ENCODE data around the gene HMCN2. TPM values are rescaled to one million over a fixed set of nuclear protein-coding genes. Genes with fewer than 3 reads are reported as not detected.
"Not testable (repeated sequence)": the region's sequence is repeated elsewhere in the genome, so short reads cannot be mapped to it uniquely, and the experiment has no call there.

Gene HMCN2
- total and polyA plus RNA-seq, 2 donors: 0.90 to 2.2 TPM

- Histone ChIP-seq H3K4me1 (ENCODE audit: control insufficient read depth in 2 of 2, insufficient read depth in 2 of 2, low read length in 2 of 2) (peaks cover 2 to 20% of the 10 kb centered on the region in 2 donors), H3K9me3 (ENCODE audit: control insufficient read depth in 2 of 2, insufficient read depth in 1 of 2, low read length in 1 of 2) (no peaks in the 10 kb centered on the region), H3K27ac (ENCODE audit: low read depth in 1 of 2, low read length in 1 of 2) (no peak overlapping the region), H3K27me3 (ENCODE audit: control insufficient read depth in 2 of 2, insufficient read depth in 1 of 2, low read length in 1 of 2) (peaks cover 0 to 2% of the 10 kb centered on the region in 2 donors), H3K4me3 (ENCODE audit: low read length in 2 of 2) (no peak overlapping the region), H3K36me3 (ENCODE audit: control insufficient read depth in 2 of 2, insufficient read depth in 2 of 2, low read length in 1 of 2) (no peaks in the 10 kb centered on the region)
- DNase-seq (ENCODE audit: low read depth in 6 of 9, low spot score in 9 of 9): no peak
- WGBS: 96% methylated on average over 13 of the region's 13 CpGs
These were observed 20.9 kb upstream of the HMCN2 start for GRCh38 chr9:130244548-130245165.

GRCh38 chr9:130245474-130245873 is 20.1 kb upstream of the HMCN2 start:
- peaks cover 2 to 12% of the 10 kb centered on the region in 2 donors for H3K4me1 ChIP-seq (ENCODE audit: control insufficient read depth in 2 of 2, insufficient read depth in 2 of 2, low read length in 2 of 2)
- H3K36me3 ChIP-seq (ENCODE audit: control insufficient read depth in 2 of 2, insufficient read depth in 2 of 2, low read length in 1 of 2): no peaks in the 10 kb centered on the region
- DNase-seq (ENCODE audit: low read depth in 6 of 9, low spot score in 9 of 9): no peak
- 97% methylated on average over 11 of the region's 11 CpGs for WGBS
- H3K27ac ChIP-seq (ENCODE audit: low read depth in 1 of 2, low read length in 1 of 2): no peak overlapping the region
- no peaks in the 10 kb centered on the region for H3K9me3 ChIP-seq (ENCODE audit: control insufficient read depth in 2 of 2, insufficient read depth in 1 of 2, low read length in 1 of 2)
- H3K27me3 ChIP-seq (ENCODE audit: control insufficient read depth in 2 of 2, insufficient read depth in 1 of 2, low read length in 1 of 2): peaks cover 0 to 2% of the 10 kb centered on the region in 2 donors
- H3K4me3 ChIP-seq (ENCODE audit: low read length in 2 of 2): no peak overlapping the region

- no peaks in the 10 kb centered on the region for H3K36me3 ChIP-seq (ENCODE audit: control insufficient read depth in 2 of 2, insufficient read depth in 2 of 2, low read length in 1 of 2)
- H3K4me1 ChIP-seq (ENCODE audit: control insufficient read depth in 2 of 2, insufficient read depth in 2 of 2, low read length in 2 of 2): peaks cover 2 to 8% of the 10 kb centered on the region in 2 donors
- H3K4me3 ChIP-seq (ENCODE audit: low read length in 2 of 2): no peak overlapping the region
- no peaks in the 10 kb centered on the region for H3K9me3 ChIP-seq (ENCODE audit: control insufficient read depth in 2 of 2, insufficient read depth in 1 of 2, low read length in 1 of 2)
- H3K27me3 ChIP-seq (ENCODE audit: control insufficient read depth in 2 of 2, insufficient read depth in 1 of 2, low read length in 1 of 2): peaks cover 0 to 3% of the 10 kb centered on the region in 2 donors
- 98% methylated on average over 3 of the region's 3 CpGs for WGBS
- DNase-seq (ENCODE audit: low read depth in 6 of 9, low spot score in 9 of 9): no peak
- H3K27ac ChIP-seq (ENCODE audit: low read depth in 1 of 2, low read length in 1 of 2): no peak overlapping the region
These were observed 19.4 kb upstream of the HMCN2 start for GRCh38 chr9:130246126-130246525.

GRCh38 chr9:130254747-130255630 is 10.6 kb upstream of the HMCN2 start:
- Histone ChIP-seq H3K27ac (ENCODE audit: low read depth in 1 of 2, low read length in 1 of 2) (peak overlapping the region in 1 of 2 donors; percentile 47), H3K9me3 (ENCODE audit: control insufficient read depth in 2 of 2, insufficient read depth in 1 of 2, low read length in 1 of 2) (peaks cover 0 to 3% of the 10 kb centered on the region in 2 donors), H3K27me3 (ENCODE audit: control insufficient read depth in 2 of 2, insufficient read depth in 1 of 2, low read length in 1 of 2) (peaks cover 3 to 10% of the 10 kb centered on the region in 2 donors), H3K4me3 (ENCODE audit: low read length in 2 of 2) (no peak overlapping the region), H3K36me3 (ENCODE audit: control insufficient read depth in 2 of 2, insufficient read depth in 2 of 2, low read length in 1 of 2) (no peaks in the 10 kb centered on the region), H3K4me1 (ENCODE audit: control insufficient read depth in 2 of 2, insufficient read depth in 2 of 2, low read length in 2 of 2) (no peaks in the 10 kb centered on the region)
- no peak for DNase-seq (ENCODE audit: low read depth in 6 of 9, low spot score in 9 of 9)
- WGBS: 85% methylated on average over 23 of the region's 23 CpGs

GRCh38 chr9:130255631-130256134 is 9.9 kb upstream of the HMCN2 start:
- Histone ChIP-seq H3K27me3 (ENCODE audit: control insufficient read depth in 2 of 2, insufficient read depth in 1 of 2, low read length in 1 of 2) (peaks cover 3 to 10% of the 10 kb centered on the region in 2 donors), H3K27ac (ENCODE audit: low read depth in 1 of 2, low read length in 1 of 2) (peak overlapping the region in 1 of 2 donors; percentile 47), H3K4me3 (ENCODE audit: low read length in 2 of 2) (no peak overlapping the region), H3K9me3 (ENCODE audit: control insufficient read depth in 2 of 2, insufficient read depth in 1 of 2, low read length in 1 of 2) (peaks cover 0 to 3% of the 10 kb centered on the region in 2 donors), H3K4me1 (ENCODE audit: control insufficient read depth in 2 of 2, insufficient read depth in 2 of 2, low read length in 2 of 2) (no peaks in the 10 kb centered on the region), H3K36me3 (ENCODE audit: control insufficient read depth in 2 of 2, insufficient read depth in 2 of 2, low read length in 1 of 2) (no peaks in the 10 kb centered on the region)
- 89% methylated on average over 5 of the region's 5 CpGs for WGBS
- DNase-seq (ENCODE audit: low read depth in 6 of 9, low spot score in 9 of 9): no peak

- Histone ChIP-seq H3K4me3 (ENCODE audit: low read length in 2 of 2) (no peak overlapping the region), H3K9me3 (ENCODE audit: control insufficient read depth in 2 of 2, insufficient read depth in 1 of 2, low read length in 1 of 2) (peaks cover 0 to 3% of the 10 kb centered on the region in 2 donors), H3K4me1 (ENCODE audit: control insufficient read depth in 2 of 2, insufficient read depth in 2 of 2, low read length in 2 of 2) (no peaks in the 10 kb centered on the region), H3K27ac (ENCODE audit: low read depth in 1 of 2, low read length in 1 of 2) (no peak overlapping the region), H3K36me3 (ENCODE audit: control insufficient read depth in 2 of 2, insufficient read depth in 2 of 2, low read length in 1 of 2) (no peaks in the 10 kb centered on the region), H3K27me3 (ENCODE audit: control insufficient read depth in 2 of 2, insufficient read depth in 1 of 2, low read length in 1 of 2) (peaks cover 3 to 18% of the 10 kb centered on the region in 2 donors)
- no peak for DNase-seq (ENCODE audit: low read depth in 6 of 9, low spot score in 9 of 9)
- WGBS: 94% methylated on average over 2 of the region's 2 CpGs
These were observed 8.9 kb upstream of the HMCN2 start for GRCh38 chr9:130256644-130257043.

- H3K9me3 ChIP-seq (ENCODE audit: control insufficient read depth in 2 of 2, insufficient read depth in 1 of 2, low read length in 1 of 2); H3K4me3 ChIP-seq (ENCODE audit: low read length in 2 of 2); DNase-seq (ENCODE audit: low read depth in 6 of 9, low spot score in 9 of 9); H3K36me3 ChIP-seq (ENCODE audit: control insufficient read depth in 2 of 2, insufficient read depth in 2 of 2, low read length in 1 of 2); H3K4me1 ChIP-seq (ENCODE audit: control insufficient read depth in 2 of 2, insufficient read depth in 2 of 2, low read length in 2 of 2); H3K27ac ChIP-seq (ENCODE audit: low read depth in 1 of 2, low read length in 1 of 2): not testable (repeated sequence)
- WGBS: 93% methylated on average over 7 of the region's 7 CpGs
- peaks cover 3 to 31% of the 10 kb centered on the region in 2 donors for H3K27me3 ChIP-seq (ENCODE audit: control insufficient read depth in 2 of 2, insufficient read depth in 1 of 2, low read length in 1 of 2)
These were observed 7.4 kb upstream of the HMCN2 start for GRCh38 chr9:130258137-130258536.

GRCh38 chr9:130259044-130259443 is 6.5 kb upstream of the HMCN2 start:
- peaks cover 0 to under 1% of the 10 kb centered on the region in 2 donors for H3K9me3 ChIP-seq (ENCODE audit: control insufficient read depth in 2 of 2, insufficient read depth in 1 of 2, low read length in 1 of 2)
- no peak for DNase-seq (ENCODE audit: low read depth in 6 of 9, low spot score in 9 of 9)
- WGBS: 89% methylated on average over 4 of the region's 4 CpGs
- H3K36me3 ChIP-seq (ENCODE audit: control insufficient read depth in 2 of 2, insufficient read depth in 2 of 2, low read length in 1 of 2): no peaks in the 10 kb centered on the region
- H3K4me1 ChIP-seq (ENCODE audit: control insufficient read depth in 2 of 2, insufficient read depth in 2 of 2, low read length in 2 of 2): no peaks in the 10 kb centered on the region
- no peak overlapping the region for H3K27ac ChIP-seq (ENCODE audit: low read depth in 1 of 2, low read length in 1 of 2)
- H3K4me3 ChIP-seq (ENCODE audit: low read length in 2 of 2): no peak overlapping the region
- H3K27me3 ChIP-seq (ENCODE audit: control insufficient read depth in 2 of 2, insufficient read depth in 1 of 2, low read length in 1 of 2): peaks cover 10 to 40% of the 10 kb centered on the region in 2 donors
